ENCODE results near the gene TEKT4. TPM values are rescaled to one million over a fixed set of nuclear protein-coding genes. Genes with fewer than 3 reads are reported as not detected.
"Not testable (repeated sequence)": the region's sequence is repeated elsewhere in the genome, so short reads cannot be mapped to it uniquely, and the experiment has no call there.

TEKT4 gene
- total and polyA plus RNA-seq, 2 of the 13 experiments (the other 11 are each of a cell fraction or from before 2014, with no cell fraction given): not detected

DNA sequence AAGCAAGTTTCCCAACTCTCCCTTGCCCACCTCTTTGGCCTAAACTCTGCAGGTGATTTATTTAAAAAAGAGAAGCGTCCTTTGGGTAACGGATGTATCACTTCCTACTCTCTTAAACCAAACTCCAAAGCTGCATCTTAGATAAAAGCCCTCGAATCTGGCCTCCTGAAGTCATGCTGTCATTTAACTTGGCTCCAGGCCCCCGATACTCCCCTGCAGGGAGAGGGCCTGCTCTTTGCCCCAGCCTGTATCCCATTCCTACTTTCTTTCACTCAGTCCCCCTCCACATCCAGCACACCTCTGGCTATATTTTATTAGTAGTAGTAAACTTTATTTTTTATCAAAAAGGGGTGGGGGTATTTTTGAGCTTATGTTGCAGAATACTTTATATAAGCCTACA is 19.0 kb downstream of the TEKT4 start (continued):
- TF ChIP-seq, protein P1, sequence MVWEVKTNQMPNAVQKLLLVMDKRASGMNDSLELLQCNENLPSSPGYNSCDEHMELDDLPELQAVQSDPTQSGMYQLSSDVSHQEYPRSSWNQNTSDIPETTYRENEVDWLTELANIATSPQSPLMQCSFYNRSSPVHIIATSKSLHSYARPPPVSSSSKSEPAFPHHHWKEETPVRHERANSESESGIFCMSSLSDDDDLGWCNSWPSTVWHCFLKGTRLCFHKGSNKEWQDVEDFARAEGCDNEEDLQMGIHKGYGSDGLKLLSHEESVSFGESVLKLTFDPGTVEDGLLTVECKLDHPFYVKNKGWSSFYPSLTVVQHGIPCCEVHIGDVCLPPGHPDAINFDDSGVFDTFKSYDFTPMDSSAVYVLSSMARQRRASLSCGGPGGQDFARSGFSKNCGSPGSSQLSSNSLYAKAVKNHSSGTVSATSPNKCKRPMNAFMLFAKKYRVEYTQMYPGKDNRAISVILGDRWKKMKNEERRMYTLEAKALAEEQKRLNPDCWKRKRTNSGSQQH (CRISPR knock-in tag; IDR thresholded peaks at IDR 0.05; ENCODE audit: low read depth): no peak
- TF ChIP-seq KLF12 (CRISPR knock-in tag; IDR thresholded peaks at IDR 0.05; ENCODE audit: borderline replicate concordance): no peak
- no peak for TF ChIP-seq KLF6 (CRISPR knock-in tag; IDR thresholded peaks at IDR 0.05)
- TF ChIP-seq MAFF (IDR thresholded peaks at IDR 0.05; ENCODE audit: low read depth, low read length): no peak
- no peak for TF ChIP-seq SP5 (CRISPR knock-in tag; IDR thresholded peaks at IDR 0.05; ENCODE audit: borderline replicate concordance, low read depth)
- no peak for TF ChIP-seq MIXL1 (CRISPR knock-in tag; IDR thresholded peaks at IDR 0.05)
- TF ChIP-seq SOX5 (CRISPR knock-in tag; IDR thresholded peaks at IDR 0.05; ENCODE audit: borderline replicate concordance): no peak
- TF ChIP-seq SUZ12 (IDR thresholded peaks at IDR 0.05; ENCODE audit: low read depth, low read length): no peak
- TF ChIP-seq RBM39 (IDR thresholded peaks at IDR 0.05; ENCODE audit: low read depth, low read length, poor library complexity, severe bottlenecking): no peak
- TF ChIP-seq RAD21 (CRISPR knock-in tag; IDR thresholded peaks at IDR 0.05): no peak
- TF ChIP-seq, protein P2, sequence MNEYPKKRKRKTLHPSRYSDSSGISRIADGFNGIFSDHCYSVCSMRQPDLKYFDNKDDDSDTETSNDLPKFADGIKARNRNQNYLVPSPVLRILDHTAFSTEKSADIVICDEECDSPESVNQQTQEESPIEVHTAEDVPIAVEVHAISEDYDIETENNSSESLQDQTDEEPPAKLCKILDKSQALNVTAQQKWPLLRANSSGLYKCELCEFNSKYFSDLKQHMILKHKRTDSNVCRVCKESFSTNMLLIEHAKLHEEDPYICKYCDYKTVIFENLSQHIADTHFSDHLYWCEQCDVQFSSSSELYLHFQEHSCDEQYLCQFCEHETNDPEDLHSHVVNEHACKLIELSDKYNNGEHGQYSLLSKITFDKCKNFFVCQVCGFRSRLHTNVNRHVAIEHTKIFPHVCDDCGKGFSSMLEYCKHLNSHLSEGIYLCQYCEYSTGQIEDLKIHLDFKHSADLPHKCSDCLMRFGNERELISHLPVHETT (CRISPR knock-in tag; conservative IDR thresholded peaks at IDR 0.05): no peak
- no peak for TF ChIP-seq POLR2AphosphoS2 (IDR thresholded peaks at IDR 0.05; ENCODE audit: low read depth, low read length)

DNA sequence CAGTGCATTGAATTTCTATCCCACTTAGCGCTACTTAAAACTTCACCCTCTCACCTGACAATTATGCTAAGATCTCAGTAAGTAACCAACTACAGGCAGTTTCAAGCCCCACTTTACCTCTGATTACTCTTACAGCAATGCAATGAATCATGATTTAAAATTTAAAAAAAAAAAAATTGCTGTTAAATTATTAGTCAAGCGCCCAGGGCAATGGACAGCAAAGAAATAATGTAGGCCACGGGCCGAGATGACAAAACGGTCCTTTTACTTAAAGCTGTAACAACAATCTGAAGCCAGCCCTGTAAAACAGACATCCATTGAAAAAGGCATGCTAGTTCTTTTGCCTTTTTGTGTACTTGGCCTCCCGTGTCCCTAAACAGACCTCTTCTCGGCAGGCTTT is 24.0 kb downstream of the TEKT4 start:
- H3K79me2 ChIP-seq (ENCODE audit: insufficient read depth, low read length); ATAC-seq; H2AFZ ChIP-seq (ENCODE audit: low read length); DNase-seq (ENCODE audit: low spot score); POLR2A ChIA-PET; BruUV-seq (replicated peaks); CTCF ChIA-PET (ENCODE audit: low intra/inter-chr PET ratio, low total read pairs); H3K36me3 ChIP-seq (replicated peaks in 1 of 2; ENCODE audit: control insufficient read depth in 1 of 2, insufficient read depth in 2 of 2, low read length in 2 of 2); H3K27ac ChIP-seq (ENCODE audit: extremely low read length, insufficient read depth, low read length); intact Hi-C loops (cut with micrococcal nuclease; ENCODE audit: unreplicated experiment); H3K4me2 ChIP-seq (ENCODE audit: low read depth, low read length); H4K20me1 ChIP-seq (ENCODE audit: insufficient read depth, low read length); in situ Hi-C loops (cut with HindIII; ENCODE audit: extremely low pct_ligation_motif_present, low pct_unique_long_range_greater_than_20kb); H3K9me3 ChIP-seq (ENCODE audit: low read length); H3K4me3 ChIP-seq (replicated peaks in 1 of 3; ENCODE audit: insufficient read depth in 1 of 3, low read depth in 2 of 3, low read length in 3 of 3); FAIRE-seq; H3K9ac ChIP-seq (ENCODE audit: insufficient read depth, low read depth, low read length); H3K4me1 ChIP-seq (ENCODE audit: insufficient read depth, low read length): not testable (repeated sequence)
- peaks cover 1 to 12% of the 10 kb centered on the region in 2 experiments; a peak in 2 of 5 replicates for H3K27me3 ChIP-seq (ENCODE audit: control insufficient read depth in 1 of 2, insufficient read depth in 2 of 2, low read length in 2 of 2)
- 18% methylated on average over 7 of the region's 7 CpGs for WGBS (ENCODE audit: low lambda C conversion rate)

DNA sequence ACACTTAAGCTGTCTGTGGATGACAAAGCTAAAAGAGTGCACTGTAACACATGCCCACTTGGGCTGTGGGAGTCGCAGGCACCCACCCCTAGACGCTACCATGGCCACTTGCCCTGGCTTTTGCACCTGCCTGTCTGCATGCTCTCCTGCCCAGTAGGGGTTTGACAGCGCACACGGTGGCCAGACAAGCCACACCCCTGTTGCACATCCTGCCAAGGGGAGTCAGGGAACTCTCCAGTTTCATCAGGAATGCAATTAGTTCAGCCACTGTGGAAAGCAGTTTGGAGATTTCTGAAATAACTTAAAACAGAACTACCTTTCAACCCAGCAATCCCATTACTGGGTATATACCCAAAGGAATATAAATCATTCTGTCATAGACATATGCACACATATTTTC is 35.7 kb downstream of the TEKT4 start:
- ATAC-seq; DNase-seq (ENCODE audit: low spot score); FAIRE-seq; H3K27me3 ChIP-seq (ENCODE audit: control insufficient read depth in 1 of 2, insufficient read depth in 2 of 2, low read length in 2 of 2); intact Hi-C loops (cut with micrococcal nuclease; ENCODE audit: unreplicated experiment); H3K36me3 ChIP-seq (replicated peaks in 1 of 2; ENCODE audit: control insufficient read depth in 1 of 2, insufficient read depth in 2 of 2, low read length in 2 of 2); H4K20me1 ChIP-seq (ENCODE audit: insufficient read depth, low read length); H3K27ac ChIP-seq (ENCODE audit: extremely low read length, insufficient read depth, low read length); H3K79me2 ChIP-seq (ENCODE audit: insufficient read depth, low read length); POLR2A ChIA-PET; in situ Hi-C loops (cut with HindIII; ENCODE audit: extremely low pct_ligation_motif_present, low pct_unique_long_range_greater_than_20kb); H3K4me1 ChIP-seq (ENCODE audit: insufficient read depth, low read length); H3K4me3 ChIP-seq (replicated peaks in 1 of 3; ENCODE audit: insufficient read depth in 1 of 3, low read depth in 2 of 3, low read length in 3 of 3); H3K9ac ChIP-seq (ENCODE audit: insufficient read depth, low read depth, low read length); H2AFZ ChIP-seq (ENCODE audit: low read length); H3K9me3 ChIP-seq (ENCODE audit: low read length); H3K4me2 ChIP-seq (ENCODE audit: low read depth, low read length); BruUV-seq (replicated peaks); CTCF ChIA-PET (ENCODE audit: low intra/inter-chr PET ratio, low total read pairs): not testable (repeated sequence)
- 9% methylated on average over 4 of the region's 4 CpGs for WGBS (ENCODE audit: low lambda C conversion rate)

All from HepG2 (cell line).